ENCODE measurements around the gene PAX8. TPM values are rescaled to one million over a fixed set of nuclear protein-coding genes. Genes with fewer than 3 reads are reported as not detected.

PAX8 gene
- total RNA-seq, 4 donors from 2014 or later, result 2.3 to 7.7 (median 5.6) TPM

Other genes starting within 250 kb of the PAX8 start
- gene IL36B, start 226.1 kb downstream of the PAX8 start, total RNA-seq, result 1 to 10 TPM; 1.5 to 7.9 (median 4.0) TPM
- 10 to 100 TPM in 3 of 4 donors, 1 to 10 TPM in 1; 7.7 to 73.9 (median 37.1) TPM for gene IL36RN, start 219.7 kb downstream of the PAX8 start, total RNA-seq
- 10 to 100 TPM in 3 of 4 donors, under 1 TPM in 1; 0.80 to 23.2 (median 18.3) TPM for gene IL1F10, start 211.0 kb downstream of the PAX8 start, total RNA-seq
- 100 to 1,000 TPM; 129 to 147 (median 135) TPM for gene IL1RN, start 151.3 kb downstream of the PAX8 start, total RNA-seq
- 100 to 1,000 TPM in 1 of 4 donors, 10 to 100 TPM in 3; 53.8 to 102 (median 88.0) TPM for gene PSD4, start 105.0 kb downstream of the PAX8 start, total RNA-seq
- 10 to 100 TPM; 21.7 to 55.5 (median 28.2) TPM for gene ZNG1B, start 158.8 kb upstream of the PAX8 start, total RNA-seq
- gene FOXD4L1, start 219.7 kb upstream of the PAX8 start, total RNA-seq, result under 1 TPM in 2 of 4 donors, not detected in 2; 0.18 to 0.19 TPM

Measured in suprapubic skin (tissue), 4 donors.